ENCODE measurements around the gene SEC14L3.

SEC14L3 gene

DNA sequence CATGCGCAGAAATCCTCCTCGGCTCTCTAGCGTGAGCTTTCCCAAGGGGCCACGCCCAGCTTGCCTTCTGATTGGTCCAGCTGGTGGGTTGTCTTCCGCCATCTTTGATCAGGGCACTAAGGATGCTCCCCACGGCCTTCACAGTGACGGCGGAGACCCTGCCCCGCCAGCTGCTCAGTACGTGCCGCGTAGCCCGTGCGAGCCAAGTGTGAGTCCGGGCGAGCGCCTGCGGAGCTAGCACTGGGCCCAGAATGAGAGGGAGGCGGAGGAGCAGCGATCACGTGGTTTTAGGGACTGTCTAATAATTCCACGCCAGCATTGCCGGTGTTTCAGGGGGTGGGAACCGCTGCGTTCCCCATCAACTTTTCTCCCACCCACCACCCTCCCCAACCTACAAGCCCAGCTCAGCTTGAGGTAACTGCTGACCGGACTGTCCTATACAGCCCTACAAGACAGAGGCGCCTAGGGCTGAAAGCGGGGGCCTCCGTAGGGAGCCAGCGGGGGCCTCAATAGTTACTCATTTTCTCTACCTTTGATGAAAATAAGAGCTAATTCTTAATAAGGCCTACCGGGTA lies 47.8 kb downstream of the SEC14L3 start:
- peak; percentile 90 to 96 for DNase-seq (ENCODE audit: low read depth in 1 of 2, low spot score in 1 of 2)

DNA sequence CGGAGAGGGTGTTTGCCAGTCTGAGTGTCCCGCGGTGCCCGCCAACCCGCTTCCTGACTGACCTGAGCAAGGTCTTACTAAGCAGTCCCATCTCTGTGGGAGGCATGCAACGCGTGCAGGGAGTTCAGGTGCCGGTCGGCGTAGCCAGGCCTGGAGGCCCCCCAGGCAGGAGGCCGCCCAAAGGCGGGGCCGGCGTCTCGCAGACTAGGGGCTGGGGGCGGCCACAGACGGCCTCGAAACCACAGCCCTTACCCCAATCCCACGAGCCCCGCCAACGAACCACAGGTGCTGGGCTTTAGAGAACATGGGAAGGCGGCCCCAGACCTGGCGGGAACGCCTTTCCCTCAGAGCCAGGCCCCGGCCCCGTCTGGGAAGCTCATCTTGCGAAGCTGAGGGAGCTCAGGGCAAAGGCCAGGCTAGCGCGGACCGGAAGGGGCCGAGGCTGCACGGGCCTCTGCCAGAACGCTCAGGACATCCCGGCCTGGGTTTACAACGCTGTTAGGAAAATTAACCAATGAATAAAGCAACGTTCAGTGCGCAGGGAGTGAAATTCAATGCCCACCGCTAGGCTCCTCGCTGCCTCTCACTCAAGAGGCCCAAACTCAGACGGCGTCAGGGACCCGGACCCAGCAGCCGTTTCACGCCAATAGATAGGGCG lies 48.4 kb downstream of the SEC14L3 start:
- peak in 1 of 2 donors; percentile 46 for DNase-seq (ENCODE audit: low read depth in 1 of 2, low spot score in 1 of 2)

DNA sequence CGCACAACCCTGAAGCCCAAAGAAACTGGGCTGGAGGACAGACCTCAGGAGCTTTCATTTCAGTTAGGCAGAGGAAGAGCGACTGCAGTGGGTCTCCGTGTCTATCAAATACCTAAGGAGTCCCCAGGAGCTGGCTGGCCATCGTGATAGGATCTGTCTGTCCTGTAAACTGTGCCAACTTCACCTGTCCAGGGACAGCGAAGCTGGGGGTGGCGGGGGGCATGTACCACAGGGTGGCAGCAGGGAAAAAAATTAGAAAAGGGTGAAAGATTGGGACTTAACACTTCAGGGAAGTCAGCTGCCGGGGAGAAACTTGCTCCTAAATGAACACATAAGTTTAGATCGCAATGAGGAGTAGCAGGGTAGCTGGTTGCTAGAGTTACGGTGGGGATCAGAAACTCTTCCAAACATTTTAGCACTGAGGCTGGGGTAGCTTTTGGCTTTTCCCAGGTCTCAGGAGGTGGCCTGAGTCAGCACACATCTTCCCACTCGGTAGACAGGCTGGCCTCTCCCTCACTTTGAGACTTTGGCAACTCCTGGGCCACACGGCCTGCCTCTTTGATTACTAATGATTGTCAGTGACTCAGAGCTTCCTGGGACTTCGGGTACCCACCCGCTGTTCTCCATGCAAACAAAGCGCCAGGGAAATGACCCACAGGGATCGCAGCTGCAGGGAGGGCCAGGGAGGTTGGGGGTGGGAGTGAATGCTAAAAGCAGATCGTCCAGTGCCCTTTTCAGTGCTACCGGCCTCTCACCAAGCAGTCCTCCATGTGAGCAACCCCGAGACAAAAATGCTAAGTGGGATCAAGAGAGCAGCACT lies 49.1 kb downstream of the SEC14L3 start:
- peak in 1 of 2 donors; percentile 18 for DNase-seq (ENCODE audit: low read depth in 1 of 2, low spot score in 1 of 2)

DNA sequence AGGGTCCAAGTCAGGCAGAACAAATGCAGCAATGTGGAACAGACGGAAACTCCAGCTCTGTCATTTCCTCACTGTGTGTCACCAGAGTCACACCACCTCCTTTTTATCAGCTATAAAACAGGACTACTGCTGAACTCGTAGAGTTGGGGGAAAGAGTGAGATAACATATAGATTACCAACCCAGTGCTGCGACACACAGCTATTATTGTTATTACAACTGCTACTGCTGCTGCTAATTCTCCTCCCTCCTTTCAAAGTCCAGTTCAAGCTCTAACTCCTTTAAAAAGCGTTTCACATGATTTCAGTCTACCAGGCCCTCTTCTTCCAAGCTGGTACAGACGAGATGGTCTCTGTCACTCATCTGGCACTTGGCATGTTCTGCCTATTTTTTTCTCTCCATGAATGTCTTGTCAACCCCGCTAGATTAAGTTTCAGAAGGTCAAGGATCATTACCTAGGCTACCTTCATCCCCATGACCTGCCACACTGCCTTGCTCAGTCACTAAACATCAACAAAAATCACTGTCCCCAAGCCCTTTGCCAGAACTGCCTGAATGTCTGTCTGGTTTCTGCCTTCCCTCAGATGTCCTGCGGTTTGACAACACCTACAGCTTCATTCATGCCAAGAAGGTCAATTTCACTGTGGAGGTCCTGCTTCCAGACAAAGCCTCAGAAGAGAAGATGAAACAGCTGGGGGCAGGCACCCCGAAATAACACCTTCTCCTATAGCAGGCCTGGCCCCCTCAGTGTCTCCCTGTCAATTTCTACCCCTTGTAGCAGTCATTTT lies 49.9 kb downstream of the SEC14L3 start:
- DNase-seq (ENCODE audit: low read depth in 1 of 2, low spot score in 1 of 2): no peak

DNA sequence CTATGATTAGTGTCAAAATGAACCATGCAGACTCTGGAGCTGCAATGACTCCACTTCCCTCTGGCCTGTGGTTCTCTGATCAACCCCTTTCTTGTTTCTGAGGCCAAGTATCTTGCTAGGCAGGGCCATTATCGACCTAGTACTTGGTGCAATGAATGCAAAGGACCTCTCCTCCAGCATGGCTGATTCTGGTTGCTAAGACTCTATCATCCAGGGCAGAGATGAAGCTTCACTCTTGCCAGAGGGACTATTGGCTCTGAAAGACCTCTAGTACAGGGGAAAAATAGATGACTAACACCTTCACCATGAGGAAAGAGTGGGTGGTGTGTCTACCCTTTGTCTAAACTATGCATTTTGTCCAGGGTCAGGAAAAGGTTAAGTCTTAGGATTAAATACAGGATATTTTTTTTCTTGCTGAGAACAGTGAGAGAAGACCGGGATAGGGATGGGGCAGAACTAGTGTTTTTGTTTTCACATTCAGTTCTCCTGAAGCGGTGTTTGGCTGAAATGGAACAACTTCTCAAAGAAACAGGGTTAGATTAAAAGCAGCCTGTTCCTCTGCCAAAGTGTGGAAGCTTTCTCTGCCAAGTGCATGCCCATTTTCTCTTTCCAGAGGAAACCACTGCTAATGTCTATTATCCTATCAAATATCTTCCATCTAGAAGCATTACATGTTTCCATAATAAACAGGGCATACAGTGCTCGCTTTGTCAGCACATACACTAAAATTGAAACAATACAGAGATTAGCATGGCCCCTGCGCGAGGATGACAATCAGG lies 51.3 kb downstream of the SEC14L3 start:
- no peak for DNase-seq (ENCODE audit: low read depth in 1 of 2, low spot score in 1 of 2)

DNA sequence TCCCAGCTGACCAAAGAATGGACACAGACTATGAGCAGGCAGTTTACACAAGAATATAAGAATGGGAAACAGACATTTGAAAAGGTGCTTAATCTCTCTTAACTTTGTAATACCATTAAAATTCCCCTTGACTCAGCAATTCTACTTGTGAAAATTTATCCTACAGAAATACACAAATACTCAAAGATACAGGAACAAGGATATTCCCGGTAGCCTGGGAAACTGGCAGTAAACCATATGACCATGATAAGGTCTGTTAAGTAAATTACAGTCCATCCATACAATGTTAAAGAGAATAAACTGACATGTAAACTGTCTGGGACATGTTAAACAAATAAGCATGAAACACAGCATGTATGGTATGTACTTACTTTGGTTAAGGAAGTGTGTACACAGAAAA lies 55.0 kb downstream of the SEC14L3 start:
- no peak for DNase-seq (ENCODE audit: low read depth in 1 of 2, low spot score in 1 of 2)

DNA sequence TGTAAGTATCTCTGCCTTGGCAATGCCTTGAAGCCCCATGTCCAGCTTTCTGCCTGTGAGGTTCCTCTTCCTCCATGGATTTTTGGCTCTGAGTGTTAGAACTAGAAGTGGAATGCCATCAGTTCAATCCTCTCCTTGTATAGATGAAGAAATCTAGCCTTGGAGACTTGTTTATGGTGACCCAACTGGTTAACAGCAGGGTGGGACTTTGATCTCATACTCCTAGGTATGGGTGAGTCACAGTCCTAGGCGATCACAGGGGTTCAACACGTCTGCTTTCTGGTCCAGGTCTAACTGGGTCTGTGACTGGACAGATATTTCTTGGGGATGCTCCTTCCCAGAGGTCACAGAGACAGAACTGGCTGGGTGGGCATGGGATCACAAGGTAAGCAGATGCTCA lies 55.4 kb downstream of the SEC14L3 start:
- no peak for DNase-seq (ENCODE audit: low read depth in 1 of 2, low spot score in 1 of 2)

DNA sequence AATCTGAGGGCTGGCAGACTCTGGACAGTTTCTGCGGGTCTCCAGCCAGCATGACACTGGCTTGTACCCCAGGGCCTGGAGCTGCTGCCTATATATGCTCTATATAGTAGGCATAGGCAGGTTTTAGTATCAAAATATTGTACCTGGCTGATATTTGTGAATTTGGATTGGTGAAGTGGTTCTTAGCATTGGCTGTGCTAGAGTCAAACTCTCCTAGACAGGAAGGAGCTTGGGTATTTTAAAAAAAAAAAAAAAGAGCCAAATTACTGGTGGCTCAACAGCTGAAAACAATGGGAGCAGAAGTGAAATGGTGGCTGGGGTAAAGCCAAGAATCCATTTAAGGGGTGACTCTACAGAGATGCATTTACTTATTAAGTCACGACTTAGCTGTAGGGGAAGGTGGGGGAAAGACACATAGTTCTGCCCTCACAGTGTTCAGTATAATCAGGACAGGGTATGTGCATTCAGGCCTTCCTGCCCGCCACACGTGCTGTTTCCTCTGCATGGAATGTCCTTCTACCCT lies 57.2 kb downstream of the SEC14L3 start:
- DNase-seq (ENCODE audit: low read depth in 1 of 2, low spot score in 1 of 2): no peak

DNA sequence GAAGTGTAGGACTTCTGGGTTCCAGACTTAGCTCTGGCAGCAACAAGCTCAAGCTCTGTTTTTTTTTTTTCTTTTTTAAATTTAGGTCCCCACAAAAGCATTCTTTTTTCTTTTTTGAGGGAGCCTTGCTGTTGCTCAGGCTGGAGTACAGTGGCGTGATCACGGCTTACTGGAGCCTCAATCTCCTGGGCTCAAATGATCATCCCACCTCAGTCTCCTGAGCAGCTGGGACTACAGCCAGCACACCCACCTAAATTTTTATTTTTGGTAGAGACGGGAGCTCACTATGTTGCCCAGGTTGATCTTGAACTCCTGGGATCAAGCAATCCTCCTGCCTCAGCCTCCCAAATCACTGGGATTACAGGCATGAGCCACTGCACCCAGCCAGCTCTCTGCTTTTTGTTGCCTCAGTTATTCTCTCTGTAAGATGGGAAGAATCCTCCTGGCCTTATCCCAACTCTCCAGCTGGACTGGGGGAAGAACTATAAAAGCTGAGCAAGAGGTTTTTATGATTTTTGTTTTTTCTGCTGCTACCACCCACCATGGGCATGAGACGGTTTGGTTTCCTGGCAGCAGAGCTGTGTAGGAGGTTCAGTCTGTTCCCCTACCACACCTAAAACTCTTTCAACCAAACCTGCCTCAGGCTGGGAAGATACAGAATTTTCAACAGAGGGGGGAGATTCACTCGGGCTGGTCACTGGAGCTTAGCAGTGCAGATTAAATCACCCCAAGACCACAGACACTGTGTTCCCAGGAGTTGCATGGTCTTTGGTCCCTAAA lies 57.9 kb downstream of the SEC14L3 start:
- DNase-seq (ENCODE audit: low read depth in 1 of 2, low spot score in 1 of 2): no peak

DNA sequence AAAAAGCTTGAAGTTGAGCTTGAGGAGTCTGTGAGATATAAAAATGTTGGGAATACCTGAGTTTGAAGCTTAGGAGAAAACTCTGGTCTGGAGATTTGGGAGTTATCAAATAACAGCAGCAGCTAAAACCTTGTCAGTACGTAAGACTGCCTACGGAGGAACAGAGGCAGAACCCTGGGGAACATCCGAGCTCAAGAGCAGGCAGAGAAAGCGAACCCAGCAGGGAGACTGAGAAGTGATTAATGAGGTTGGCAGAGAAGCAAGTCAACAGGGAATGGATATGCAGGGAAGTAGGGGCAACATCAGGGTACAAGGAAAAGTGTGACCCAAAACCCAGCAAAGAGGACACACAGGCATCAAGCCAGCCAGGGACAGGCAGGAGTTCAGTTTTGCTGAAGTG lies 58.8 kb downstream of the SEC14L3 start:
- no peak for DNase-seq (ENCODE audit: low read depth in 1 of 2, low spot score in 1 of 2)

DNA sequence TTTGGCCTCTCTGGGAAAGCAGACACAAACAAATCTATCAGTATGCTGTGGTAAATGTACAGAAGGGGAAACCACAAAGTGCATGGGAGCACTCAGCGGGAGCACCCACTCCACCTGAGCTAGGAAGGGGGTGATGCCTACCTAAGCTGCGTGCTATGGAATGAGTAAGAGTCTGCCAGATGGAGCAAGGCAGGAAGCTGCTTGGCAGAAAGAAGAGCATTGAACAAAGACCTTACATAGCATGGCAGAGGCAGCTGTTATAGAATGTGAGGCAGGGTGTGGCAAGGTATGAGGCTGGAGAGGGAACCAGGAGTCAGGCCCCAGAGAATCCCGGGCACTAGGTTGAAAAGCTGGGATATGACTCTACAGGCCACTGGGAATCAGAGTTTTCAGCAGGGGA lies 60.0 kb downstream of the SEC14L3 start:
- DNase-seq (ENCODE audit: low read depth in 1 of 2, low spot score in 1 of 2): no peak

All from stimulated activated CD4-positive, alpha-beta T cell treated with anti-CD3 and anti-CD28 coated beads, Interleukin-15, amount 100 ng/mL, for 1 hour (primary cell).